Measurements from ENCODE around the gene AGBL3.
"Not testable (repeated sequence)": the region's sequence is repeated elsewhere in the genome, so short reads cannot be mapped to it uniquely, and the experiment has no call there.

AGBL3 gene

GRCh38 chr7:135076882-135077281, 90.6 kb downstream of the AGBL3 start:
- DNase-seq (ENCODE audit: low read depth): no peak

GRCh38 chr7:135077642-135078041, 91.3 kb downstream of the AGBL3 start:
- no peak for DNase-seq (ENCODE audit: low read depth)

- no peak for DNase-seq (ENCODE audit: low read depth)
These were observed 91.7 kb downstream of the AGBL3 start for GRCh38 chr7:135078051-135078450.

GRCh38 chr7:135079068-135079467, 92.8 kb downstream of the AGBL3 start:
- DNase-seq (ENCODE audit: low read depth): no peak

DNA sequence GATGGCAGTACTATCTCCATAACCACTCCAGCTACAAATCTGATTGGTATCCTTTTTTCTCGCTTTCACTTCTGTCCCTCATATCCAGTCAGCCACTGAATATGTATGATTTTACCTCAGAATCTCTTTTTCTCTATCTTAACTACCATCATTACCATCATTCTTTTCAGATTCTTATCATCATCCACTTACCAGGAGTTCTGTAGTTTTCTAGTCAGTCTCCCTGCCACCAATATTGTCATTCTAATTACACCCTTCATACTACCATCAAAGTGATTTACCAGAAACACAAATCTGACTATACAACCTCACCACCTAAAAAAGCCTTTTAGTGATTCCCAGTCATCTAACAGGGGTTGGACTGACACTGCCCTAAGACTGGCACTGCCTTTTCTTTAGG, 96.7 kb downstream of the AGBL3 start:
- no peak for DNase-seq (ENCODE audit: low read depth)

GRCh38 chr7:135088566-135088965, 102.3 kb downstream of the AGBL3 start:
- no peak for DNase-seq (ENCODE audit: low read depth)

DNA sequence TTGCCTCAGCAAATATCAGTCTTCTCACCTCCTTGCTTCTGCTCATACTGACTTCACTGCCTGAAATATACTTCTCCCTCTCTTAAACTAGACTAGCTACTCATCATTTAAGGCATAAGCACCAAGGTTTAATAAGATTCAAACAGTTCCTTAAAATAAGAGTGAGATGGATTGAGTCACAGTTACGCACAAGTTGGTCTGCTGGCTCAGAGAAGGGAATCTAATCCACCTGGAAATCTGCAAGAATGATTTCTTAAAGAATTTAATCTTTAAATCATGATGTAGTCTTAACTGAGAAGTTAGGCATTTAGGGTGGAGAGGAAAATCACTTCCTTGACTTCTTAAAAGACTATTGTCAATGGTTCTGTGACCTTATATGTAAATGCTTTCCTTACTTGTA, 105.4 kb downstream of the AGBL3 start:
- DNase-seq (ENCODE audit: low read depth): no peak

GRCh38 chr7:135094472-135095237, 108.3 kb downstream of the AGBL3 start:
- no peak for DNase-seq (ENCODE audit: low read depth)

DNA sequence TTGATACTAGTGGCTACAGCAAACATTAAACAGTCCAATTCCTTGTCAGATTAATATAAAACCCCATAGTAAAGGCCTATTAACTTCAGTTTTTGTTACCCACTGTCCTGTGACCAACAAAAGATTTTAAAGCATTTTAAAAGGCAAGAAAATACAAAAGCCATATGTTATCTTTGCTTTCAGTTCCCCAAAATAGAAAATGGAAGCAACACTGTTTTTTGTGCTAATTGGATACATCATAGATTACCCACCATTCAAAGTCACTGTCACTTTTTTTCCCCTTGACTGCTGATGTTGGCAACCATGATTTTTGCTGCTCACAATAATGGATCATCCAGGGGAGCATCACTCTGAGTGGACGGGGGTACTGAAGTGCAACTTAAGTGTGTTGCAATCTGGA, 109.1 kb downstream of the AGBL3 start:
- no peak for DNase-seq (ENCODE audit: low read depth)

DNA sequence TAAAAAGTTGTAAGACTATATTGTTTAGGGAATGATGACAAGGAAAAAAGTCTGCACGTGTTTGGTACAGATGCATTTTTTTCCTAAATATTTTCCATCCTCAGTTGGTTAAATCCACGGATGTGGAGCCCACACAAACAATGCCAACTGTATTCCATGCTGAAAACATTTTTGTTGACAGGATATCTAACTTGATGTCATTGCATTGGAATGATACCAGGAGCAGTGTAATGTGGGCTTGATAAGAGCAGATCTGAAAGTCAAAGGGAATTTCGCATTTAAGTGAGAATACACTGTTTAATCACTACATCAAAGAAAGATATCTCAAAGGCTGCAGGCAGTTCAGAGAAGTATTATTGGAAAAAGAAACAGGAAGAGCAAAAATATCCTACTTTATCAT, 112.1 kb downstream of the AGBL3 start:
- peak; percentile 4 for DNase-seq (ENCODE audit: low read depth)

DNA sequence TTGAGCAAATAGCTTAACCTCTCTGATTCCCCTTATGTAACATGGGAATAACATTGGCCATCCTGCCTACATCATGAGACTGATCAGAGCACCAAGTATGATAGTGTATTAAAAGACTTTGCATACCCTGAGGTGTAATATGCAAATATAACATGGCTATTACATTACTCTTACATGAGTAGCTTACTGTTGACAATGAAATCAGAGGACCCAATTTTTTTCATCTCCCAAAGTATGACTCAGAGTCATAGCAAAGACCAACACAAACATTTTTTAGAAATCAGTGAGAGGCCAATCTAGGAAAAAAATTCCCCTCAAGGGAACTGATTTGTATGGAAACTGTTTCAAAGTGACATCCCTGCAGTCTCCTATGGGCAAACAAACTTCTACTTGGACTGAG, 114.5 kb downstream of the AGBL3 start:
- DNase-seq (ENCODE audit: low read depth): no peak

DNA sequence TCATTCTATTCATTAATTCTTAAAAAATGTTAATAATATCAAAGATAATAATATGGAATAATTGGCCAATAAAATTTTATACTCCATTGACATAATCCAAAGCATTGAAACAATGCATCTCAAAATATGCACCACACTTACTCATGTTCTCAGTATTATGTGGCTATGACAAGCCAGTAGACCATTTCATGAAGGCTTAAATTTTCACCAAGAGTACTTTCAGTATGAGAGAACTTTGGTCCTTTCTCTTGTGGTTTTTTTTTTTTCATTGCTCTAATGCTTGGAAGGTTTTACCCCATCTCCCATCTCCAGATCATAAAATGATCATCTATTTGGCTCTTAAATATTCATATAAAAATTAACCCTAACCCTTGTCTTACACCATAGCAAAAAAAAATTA, 116.1 kb downstream of the AGBL3 start:
- DNase-seq (ENCODE audit: low read depth): no peak

GRCh38 chr7:135109562-135109961, 123.3 kb downstream of the AGBL3 start:
- no peak for DNase-seq (ENCODE audit: low read depth)

DNA sequence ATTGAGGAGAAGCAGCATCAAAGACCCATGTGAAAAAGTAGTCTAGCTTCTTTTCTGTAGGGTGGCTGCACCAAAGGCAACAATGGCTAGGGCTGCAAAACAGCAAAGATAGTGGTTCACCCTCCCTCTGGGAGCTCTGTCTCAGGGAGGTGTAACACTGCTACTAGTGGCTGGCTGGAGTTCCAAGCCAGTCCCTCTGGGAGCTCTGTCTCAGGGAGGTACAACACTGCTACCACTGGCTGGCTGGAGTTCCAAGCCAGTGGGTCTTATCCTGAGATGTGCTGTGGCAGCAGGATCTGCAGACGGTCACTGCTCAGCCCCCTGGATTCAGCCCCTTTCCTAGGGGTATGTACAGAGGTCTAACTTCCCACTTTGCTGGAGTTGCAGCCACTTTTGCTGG, 123.7 kb downstream of the AGBL3 start:
- DNase-seq (ENCODE audit: low read depth): no peak

DNA sequence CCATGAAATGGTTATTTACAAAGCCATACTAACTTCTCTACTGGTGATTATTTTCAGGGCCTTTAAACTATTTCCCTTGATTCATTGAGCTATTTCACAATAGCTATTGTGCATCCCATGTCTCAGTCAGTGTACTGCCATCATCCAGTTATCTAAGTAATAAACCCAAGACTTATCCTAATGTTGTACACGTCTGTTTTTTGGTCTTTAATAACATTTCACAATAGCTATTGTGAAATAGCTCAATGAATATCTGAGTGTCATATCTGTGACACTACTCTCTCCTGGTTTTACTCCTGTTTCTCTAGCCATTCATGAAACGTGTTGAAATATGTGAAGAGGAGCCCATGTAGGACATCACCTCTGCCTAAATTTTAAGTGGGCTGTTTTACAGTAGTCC, 125.1 kb downstream of the AGBL3 start:
- peak; percentile 68 for DNase-seq (ENCODE audit: low read depth)

DNA sequence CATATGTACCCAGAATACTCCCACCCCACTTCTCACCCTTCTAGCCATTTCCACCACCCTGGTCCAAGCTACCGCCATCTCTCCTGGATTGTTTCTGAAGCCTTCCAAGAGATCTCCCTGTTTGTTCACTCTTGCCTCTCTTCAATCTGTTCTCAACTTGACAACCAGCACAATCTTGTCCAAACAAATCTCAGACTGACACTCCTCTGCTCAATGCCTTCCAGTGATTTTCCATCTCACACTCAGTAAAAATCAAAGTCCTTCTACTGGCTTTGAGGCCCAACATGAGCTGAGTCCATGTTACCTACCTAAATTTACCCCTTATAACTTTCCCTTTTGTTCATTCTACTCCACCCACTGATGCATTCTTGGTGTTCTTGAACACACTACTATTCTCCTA, 128.3 kb downstream of the AGBL3 start:
- no peak for DNase-seq (ENCODE audit: low read depth)

DNA sequence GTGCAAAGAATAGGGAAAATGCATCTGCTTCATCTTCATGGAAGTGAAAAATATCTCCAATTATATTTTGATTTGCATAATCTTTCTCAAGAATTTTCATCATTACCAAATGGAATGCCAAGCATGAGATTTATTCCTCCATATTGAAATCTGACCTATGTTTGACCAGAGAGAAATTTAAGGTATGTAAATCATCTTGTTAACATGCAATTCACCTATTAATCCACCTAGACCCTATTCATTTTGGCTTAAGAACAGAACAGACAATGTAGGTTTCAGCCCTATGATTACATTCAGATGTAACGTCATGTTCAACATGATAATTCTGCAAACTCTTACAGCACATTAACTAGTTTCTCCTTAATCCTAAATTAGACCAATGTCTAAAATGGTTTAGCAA, 130.8 kb downstream of the AGBL3 start:
- DNase-seq (ENCODE audit: low read depth): no peak

DNA sequence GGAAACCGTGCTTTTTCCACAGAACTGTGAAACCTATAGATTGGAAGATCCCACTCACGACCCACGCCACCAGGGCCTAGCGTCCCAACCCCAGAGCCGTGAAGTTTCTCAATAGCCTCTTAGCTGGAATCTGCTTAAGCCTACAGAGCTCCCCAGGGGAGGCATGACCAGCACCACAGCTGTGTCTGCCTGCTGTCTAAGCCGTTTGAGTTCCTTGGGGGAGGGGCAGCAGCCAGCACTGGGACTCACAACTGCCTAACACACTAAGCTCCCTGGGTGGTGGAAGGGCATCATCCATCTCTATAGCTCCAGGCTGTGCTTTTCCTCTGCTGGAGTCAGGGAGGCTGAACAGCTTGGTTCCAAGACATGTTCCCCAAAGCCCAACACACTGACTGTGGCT, 135.6 kb downstream of the AGBL3 start:
- DNase-seq (ENCODE audit: low read depth): peak; percentile 6

GRCh38 chr7:135124631-135125030, 138.3 kb downstream of the AGBL3 start:
- not testable (repeated sequence) for DNase-seq (ENCODE audit: low read depth)

- no peak for DNase-seq (ENCODE audit: low read depth)
These were observed 142.6 kb downstream of the AGBL3 start for GRCh38 chr7:135128931-135129330.

- DNase-seq (ENCODE audit: low read depth): no peak
These were observed 143.3 kb downstream of the AGBL3 start for GRCh38 chr7:135129579-135129978.

DNA sequence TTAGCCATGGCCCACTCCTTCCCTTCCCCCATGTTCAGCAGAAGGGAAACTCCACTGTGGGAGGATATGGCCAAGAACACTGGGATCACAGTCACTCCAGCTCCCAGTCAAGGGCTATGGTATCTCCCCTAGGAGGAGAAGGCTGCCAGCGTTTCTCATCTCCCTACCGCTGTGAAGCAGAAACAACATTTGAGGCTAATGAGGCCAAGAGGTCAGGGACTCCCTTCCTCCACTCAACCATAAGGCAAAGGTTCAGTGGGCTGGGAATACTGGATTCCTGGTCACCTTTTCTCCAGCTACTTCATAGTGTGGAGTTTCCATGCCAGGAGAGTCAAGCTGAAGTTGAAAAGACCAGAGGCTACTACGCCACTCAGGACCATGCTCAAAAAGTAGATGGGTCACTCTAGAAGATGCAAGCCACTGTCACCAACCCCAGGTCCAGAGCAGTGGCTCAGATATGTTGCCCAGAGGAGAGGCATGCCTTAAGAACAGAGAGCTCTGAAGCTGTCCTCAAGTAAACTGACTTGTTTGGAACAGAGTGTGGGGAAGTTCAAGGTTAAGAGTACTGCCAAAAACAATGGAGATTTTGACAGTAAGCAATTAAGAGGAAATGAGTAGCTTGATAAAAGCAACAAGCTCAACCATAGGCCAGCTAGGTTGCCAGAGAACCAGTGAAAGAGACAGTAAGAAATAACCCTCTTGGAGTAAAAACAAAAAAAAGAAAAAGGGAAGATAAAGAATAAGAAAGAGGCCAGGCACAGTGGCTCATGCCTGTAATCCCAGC, 157.8 kb downstream of the AGBL3 start:
- no peak for DNase-seq (ENCODE audit: low read depth)

DNA sequence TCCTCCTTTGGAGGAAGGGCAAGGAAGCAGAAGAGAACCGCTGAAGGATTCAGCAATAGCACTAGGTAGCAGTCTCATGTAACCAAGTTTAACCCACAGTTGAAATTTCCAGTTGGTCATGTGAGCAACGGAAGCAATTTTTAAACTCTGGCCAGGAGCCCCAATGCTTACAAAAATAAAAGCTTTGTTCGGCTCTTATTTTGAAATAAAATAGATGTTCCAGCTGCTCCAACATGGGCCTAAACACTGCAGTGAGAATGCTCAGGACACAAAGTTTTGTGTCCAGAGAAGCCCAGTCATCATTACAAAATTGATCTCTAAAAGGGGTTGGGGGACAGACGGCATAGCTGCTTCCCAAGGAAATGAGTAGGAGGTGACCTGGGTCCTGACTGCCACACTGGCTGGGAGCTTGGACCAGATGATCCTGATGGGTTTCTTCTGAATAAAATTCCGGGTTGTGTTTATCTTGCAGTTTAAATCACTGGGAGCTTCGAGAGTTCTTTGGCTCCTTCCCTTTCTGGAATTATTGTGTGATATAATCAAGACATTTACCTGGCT, 161.1 kb downstream of the AGBL3 start:
- peak; percentile 42 for DNase-seq (ENCODE audit: low read depth)
